HG03575 (cell line): ENCODE data around the gene CARD14.

Experiments used
- ATAC-seq: cut with Tn5 transposase; IDR thresholded peaks from one replicate; pipeline ENCODE4 v1.9.1; 2021; ENCODE audit not compliant: unreplicated experiment, insufficient number of reproducible peaks, low FRiP score; ENCODE audit errors: extremely low read depth

CARD14 gene

GRCh38 chr17:80202197-80202596, 32.4 kb downstream of the CARD14 start:
- no peak for ATAC-seq

- no peak for ATAC-seq
Observed at GRCh38 chr17:80203471-80203963, 33.7 kb downstream of the CARD14 start.

- ATAC-seq = no peak
Observed at GRCh38 chr17:80204626-80205468, 35.0 kb downstream of the CARD14 start.

- ATAC-seq = no peak
Observed at GRCh38 chr17:80205811-80206210, 36.0 kb downstream of the CARD14 start.

GRCh38 chr17:80208050-80208449, 38.2 kb downstream of the CARD14 start:
- ATAC-seq = no peak

- ATAC-seq = no peak
Observed at GRCh38 chr17:80209765-80210164, 39.9 kb downstream of the CARD14 start.

- ATAC-seq = no peak
Observed at GRCh38 chr17:80210348-80211108, 40.7 kb downstream of the CARD14 start.

- no peak for ATAC-seq
Observed at GRCh38 chr17:80212109-80212508, 42.3 kb downstream of the CARD14 start.

- ATAC-seq = no peak
Observed at GRCh38 chr17:80212511-80212910, 42.7 kb downstream of the CARD14 start.

- ATAC-seq = no peak
Observed at GRCh38 chr17:80212962-80213642, 43.3 kb downstream of the CARD14 start.

GRCh38 chr17:80213643-80213975, 43.8 kb downstream of the CARD14 start:
- ATAC-seq = no peak

GRCh38 chr17:80214012-80214877, 44.4 kb downstream of the CARD14 start:
- ATAC-seq = no peak

- no peak for ATAC-seq
Observed at GRCh38 chr17:80214878-80215210, 45.0 kb downstream of the CARD14 start.

GRCh38 chr17:80216473-80217456, 46.9 kb downstream of the CARD14 start:
- ATAC-seq = no peak

GRCh38 chr17:80217703-80218362, 48.0 kb downstream of the CARD14 start:
- ATAC-seq = no peak

GRCh38 chr17:80218391-80218790, 48.6 kb downstream of the CARD14 start:
- ATAC-seq = no peak

GRCh38 chr17:80219013-80219762, 49.4 kb downstream of the CARD14 start:
- no peak for ATAC-seq
